ENCODE results near the gene CSMD2.

DNA sequence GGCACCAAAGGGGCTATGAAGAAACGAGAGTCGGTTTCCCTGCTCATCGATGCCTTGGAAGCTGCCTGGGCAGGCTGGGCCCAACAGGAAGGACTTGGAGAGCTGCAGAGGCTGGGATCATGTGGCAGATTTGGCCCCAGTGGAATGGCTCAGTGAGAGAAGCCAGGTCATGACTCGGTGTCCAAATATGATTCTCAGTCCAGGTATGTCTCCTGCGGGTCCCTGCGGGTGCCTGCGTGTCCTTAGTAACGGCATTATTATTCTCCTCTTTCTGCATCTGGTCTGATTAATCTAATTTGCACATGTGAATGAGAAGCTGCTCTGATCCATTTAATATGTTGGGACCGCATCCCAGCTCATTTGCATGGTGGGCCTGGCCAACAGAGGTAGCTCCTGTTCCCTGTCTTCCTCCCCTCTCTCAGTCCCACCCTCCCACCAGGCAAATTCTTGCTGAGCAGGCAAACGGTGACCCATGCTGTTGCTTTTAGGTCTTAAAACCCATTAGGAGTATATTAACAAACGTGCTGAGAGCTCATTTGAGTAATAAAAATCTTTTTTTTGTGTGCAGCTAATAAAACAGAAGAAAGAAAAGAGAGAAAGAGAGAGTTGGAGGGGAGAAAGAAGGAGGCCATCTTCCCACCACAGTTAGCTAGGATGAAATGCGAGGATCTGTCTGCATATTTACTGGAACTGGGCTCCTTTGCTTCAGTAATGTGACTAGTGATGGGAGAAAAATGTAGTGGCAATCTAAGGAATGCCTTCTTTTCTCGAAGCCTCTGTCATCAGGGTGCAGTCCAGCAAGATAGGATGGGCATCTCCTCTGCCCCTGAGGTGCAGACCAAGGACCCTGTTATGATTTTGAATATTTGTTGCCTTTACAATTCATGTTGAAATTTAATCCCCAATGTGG, 167.6 kb downstream of the CSMD2 start:
- TF ChIP-seq ZNF274 (IDR thresholded peaks at IDR 0.05; ENCODE audit: low read depth, low read length) (no peak), SUZ12 (IDR thresholded peaks at IDR 0.05; ENCODE audit: extremely low read depth, insufficient read depth, insufficient read length) (no peak)

Data from NT2/D1 (cell line).